ENCODE data around the gene CIT. TPM values are rescaled to one million over a fixed set of nuclear protein-coding genes. Genes with fewer than 3 reads are reported as not detected.

Gene CIT
- total and polyA plus RNA-seq, 9 of the 15 experiments (the other 6 are each of a cell fraction or from before 2014, with no cell fraction given), result 1.1 to 46.7 (median 21.3) TPM

DNA sequence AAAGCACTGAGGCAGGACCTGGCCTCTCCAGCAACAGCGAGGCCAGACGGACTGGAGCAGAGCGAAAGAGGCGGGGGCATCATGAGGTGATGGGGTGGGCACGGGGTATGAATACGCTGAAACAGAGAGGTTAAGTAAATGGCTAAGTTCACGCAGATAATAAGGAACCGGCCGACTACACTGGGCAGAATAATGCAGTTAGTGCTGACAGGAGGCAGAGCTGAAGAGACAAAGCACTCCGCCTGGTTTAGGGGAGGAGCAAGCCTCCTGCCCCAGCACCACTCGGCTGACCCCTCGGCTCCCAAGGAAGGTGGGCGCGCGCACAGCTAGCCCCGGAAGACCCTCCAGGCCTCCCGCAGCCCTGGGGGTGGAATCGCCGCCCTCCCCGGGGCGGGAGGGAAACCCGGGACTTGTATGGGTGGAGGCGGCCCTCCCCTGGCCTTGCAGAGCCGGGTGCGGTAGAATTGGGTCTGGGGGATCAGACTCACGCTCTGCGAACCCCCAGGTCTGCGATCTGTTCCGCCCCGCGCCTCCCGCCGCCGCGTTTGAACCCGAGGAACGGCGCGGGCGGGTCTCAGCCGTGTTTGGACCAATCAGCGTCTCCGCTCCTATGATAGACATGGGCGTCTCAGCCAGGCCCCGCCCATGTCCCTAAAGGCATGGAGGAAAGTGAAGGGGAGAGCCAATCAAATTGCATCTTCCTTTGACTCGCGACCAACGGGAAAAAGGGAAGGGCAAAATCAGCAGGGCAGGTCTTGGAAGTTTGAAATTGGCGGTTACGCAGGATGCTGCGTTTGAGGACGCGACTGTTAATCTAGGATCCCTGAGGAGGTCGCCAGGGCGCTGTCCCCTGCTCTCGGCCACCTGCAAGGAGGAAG, at the start of gene CIT (continued):
- TF ChIP-seq REST (IDR thresholded peaks at IDR 0.05; ENCODE audit: borderline replicate concordance) (no peak; the same call in none of the 2 replicates), REST (CRISPR knock-in tag; IDR thresholded peaks at IDR 0.05; ENCODE audit: low read depth) (0 out of 2 replicates have a peak, but pooled peaks have one; percentile 31), SIN3B (IDR thresholded peaks at IDR 0.05; ENCODE audit: low read depth) (peak; percentile 65), FOXP4 (CRISPR knock-in tag; IDR thresholded peaks at IDR 0.05; ENCODE audit: borderline replicate concordance) (peak; percentile 52; the same call in 1 of the 2 replicates), ZNF57 (CRISPR knock-in tag; IDR thresholded peaks at IDR 0.05) (no peak), ESRRA (IDR thresholded peaks at IDR 0.05; ENCODE audit: borderline replicate concordance, low read depth) (peak; percentile 28; the same call in 1 of the 2 replicates), PHF20 (IDR thresholded peaks at IDR 0.05; ENCODE audit: partially characterized antibody) (peak; percentile 12), E2F4 (CRISPR knock-in tag; IDR thresholded peaks at IDR 0.05; ENCODE audit: low read depth) (peak; percentile 97)
- TF ChIP-seq, protein P1, sequence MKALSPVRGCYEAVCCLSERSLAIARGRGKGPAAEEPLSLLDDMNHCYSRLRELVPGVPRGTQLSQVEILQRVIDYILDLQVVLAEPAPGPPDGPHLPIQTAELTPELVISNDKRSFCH (CRISPR knock-in tag; IDR thresholded peaks at IDR 0.05), result no peak
- TF ChIP-seq, protein P1 (tag; IDR thresholded peaks at IDR 0.05), result peak; percentile 17; the same call in 1 of the 2 replicates

All from K562 (cell line).